Effector memory CD8-positive, alpha-beta T cell (primary cell): ENCODE results near the gene DDX4.
"Not testable (repeated sequence)": the region's sequence is repeated elsewhere in the genome, so short reads cannot be mapped to it uniquely, and the experiment has no call there.

Source experiments
- ATAC-seq: fragments of 150-1000 bp; cut with Tn5 transposase; replicated peaks from 2 replicates; pipeline ENCODE4 v1.10.0; 2021; ENCODE audit warnings: mild to moderate bottlenecking, moderate library complexity
- DNase-seq, 3 experiments: peaks; one replicate each; pipeline ENCODE4 v3.0.0; 2021
- H3K27ac Mint-ChIP-seq, 2 donors: one replicate each; pipeline ENCODE4 v1.8.0; 2022; ENCODE audit warnings: mild to moderate bottlenecking in 2 of 2, mixed read lengths in 2 of 2, moderate library complexity in 2 of 2
- H3K27me3 Mint-ChIP-seq, 2 donors: one replicate each; pipeline ENCODE4 v1.8.0; 2022; ENCODE audit warnings: mixed read lengths in 2 of 2
- H3K36me3 Mint-ChIP-seq: one replicate; pipeline ENCODE4 v1.8.0; 2022; ENCODE audit warnings: mild to moderate bottlenecking, moderate library complexity, mixed read lengths; ENCODE audit not compliant: insufficient read depth
- H3K4me1 Mint-ChIP-seq, 2 donors: one replicate each; pipeline ENCODE4 v1.8.0; 2022; ENCODE audit warnings: low read depth in 2 of 2, mixed read lengths in 2 of 2
- H3K4me3 Mint-ChIP-seq, 2 donors: one replicate each; pipeline ENCODE4 v1.8.0; 2022; ENCODE audit warnings: mild to moderate bottlenecking in 2 of 2, mixed read lengths in 2 of 2, moderate library complexity in 2 of 2
- H3K9me3 Mint-ChIP-seq, 2 donors: one replicate each; pipeline ENCODE4 v1.8.0; 2022; ENCODE audit warnings: mixed read lengths in 2 of 2
- total RNA-seq, 9 experiments: gene quantifications; one replicate each; lab custom pipeline; 2026; lab: John Stamatoyannopoulos, UW

The DDX4 gene
- total RNA-seq: 0 to 0.40 (median 0.06) reads per million in 9 experiments

DNA sequence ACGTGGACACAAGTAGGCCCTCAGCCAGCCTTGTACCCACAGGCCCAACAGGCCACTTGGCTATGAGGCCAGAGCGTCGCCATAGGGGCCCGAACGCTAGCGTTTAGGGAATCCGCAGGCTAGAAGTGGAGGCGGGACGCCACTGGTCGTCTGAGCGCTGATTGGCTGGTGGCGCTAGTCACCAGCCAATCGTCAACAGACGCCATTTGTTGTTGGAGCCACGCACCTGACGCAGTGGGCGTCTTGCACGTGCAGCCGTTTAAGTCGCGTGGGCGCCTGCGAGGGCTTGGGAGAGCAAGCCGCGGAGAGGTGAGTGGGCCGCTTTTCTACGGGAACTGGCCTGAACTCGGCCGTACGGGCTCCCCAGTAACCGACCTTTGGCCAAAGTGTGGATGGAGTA is at the start of gene DDX4:
Gene DDX4, plus strand, starts transcription at position 269 of the 400 bp plus-strand sequence. CDS start 903 bp downstream, outside the sequence.
- Mint-ChIP-seq H3K9me3 (no peaks in the 10 kb centered on the region), H3K27me3 (peaks cover 0 to 11% of the 10 kb centered on the region in 2 donors), H3K4me1 (no peaks in the 10 kb centered on the region), H3K4me3 (no peak within 1 kb of the TSS), H3K36me3 (no peaks in the 10 kb centered on the region), H3K27ac (no peak within 1 kb of the TSS)
- no peak for DNase-seq
- no peak for ATAC-seq

- no peak for DNase-seq
- peaks cover 3% of the 10 kb centered on the region for H3K36me3 Mint-ChIP-seq
- H3K9me3 Mint-ChIP-seq: no peaks in the 10 kb centered on the region
- H3K27me3 Mint-ChIP-seq: no peaks in the 10 kb centered on the region
- peak overlapping the region in 1 of 2 donors; percentile 68 for H3K27ac Mint-ChIP-seq
- peak; percentile 44 for ATAC-seq
- no peak overlapping the region for H3K4me3 Mint-ChIP-seq
- H3K4me1 Mint-ChIP-seq: no peaks in the 10 kb centered on the region
Measured at GRCh38 chr5:55691265-55692105, 46.4 kb upstream of the DDX4 start.

DNA sequence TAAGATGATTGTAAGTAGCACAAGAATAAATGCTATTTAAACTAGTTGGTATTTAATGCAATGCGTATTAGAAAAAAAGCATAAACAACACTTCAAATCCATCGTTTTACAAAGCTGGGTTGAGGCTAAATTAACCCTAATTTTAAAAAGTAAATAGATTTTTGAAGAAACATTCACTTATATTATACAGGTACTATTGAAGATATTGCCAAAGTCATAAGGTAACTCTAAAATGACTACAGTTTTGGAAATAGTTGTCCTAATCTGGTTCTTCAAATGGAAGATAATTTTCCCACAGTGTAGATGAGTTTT is 45.8 kb upstream of the DDX4 start:
- H3K4me3 Mint-ChIP-seq: no peak overlapping the region
- H3K4me1 Mint-ChIP-seq: no peaks in the 10 kb centered on the region
- no peaks in the 10 kb centered on the region for H3K9me3 Mint-ChIP-seq
- H3K27me3 Mint-ChIP-seq: no peaks in the 10 kb centered on the region
- DNase-seq: no peak
- ATAC-seq: no peak
- H3K27ac Mint-ChIP-seq: no peak overlapping the region
- H3K36me3 Mint-ChIP-seq: peaks cover 5% of the 10 kb centered on the region

DNA sequence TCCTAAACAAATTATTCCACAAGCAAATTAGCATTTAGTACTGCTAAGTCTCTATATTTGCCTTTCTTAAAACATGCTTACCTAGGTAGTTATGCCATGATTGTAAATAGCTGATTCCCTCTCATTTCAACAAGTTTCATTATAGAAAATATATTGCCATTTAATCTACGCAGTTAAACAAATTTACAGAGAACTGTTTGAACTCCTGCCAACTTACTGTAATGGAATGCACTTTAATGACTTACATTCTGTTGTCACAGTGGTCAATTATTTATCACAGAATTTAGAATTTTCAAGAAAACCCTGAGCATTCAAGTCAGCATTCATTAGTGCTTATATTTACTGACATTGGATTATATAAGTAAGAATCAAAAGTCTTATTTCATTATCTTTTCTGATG is 45.4 kb upstream of the DDX4 start:
- Mint-ChIP-seq H3K4me3 (no peak overlapping the region), H3K36me3 (peaks cover 9% of the 10 kb centered on the region), H3K9me3 (no peaks in the 10 kb centered on the region), H3K4me1 (no peaks in the 10 kb centered on the region), H3K27ac (no peak overlapping the region), H3K27me3 (no peaks in the 10 kb centered on the region)
- ATAC-seq (no peak), DNase-seq (no peak)

DNA sequence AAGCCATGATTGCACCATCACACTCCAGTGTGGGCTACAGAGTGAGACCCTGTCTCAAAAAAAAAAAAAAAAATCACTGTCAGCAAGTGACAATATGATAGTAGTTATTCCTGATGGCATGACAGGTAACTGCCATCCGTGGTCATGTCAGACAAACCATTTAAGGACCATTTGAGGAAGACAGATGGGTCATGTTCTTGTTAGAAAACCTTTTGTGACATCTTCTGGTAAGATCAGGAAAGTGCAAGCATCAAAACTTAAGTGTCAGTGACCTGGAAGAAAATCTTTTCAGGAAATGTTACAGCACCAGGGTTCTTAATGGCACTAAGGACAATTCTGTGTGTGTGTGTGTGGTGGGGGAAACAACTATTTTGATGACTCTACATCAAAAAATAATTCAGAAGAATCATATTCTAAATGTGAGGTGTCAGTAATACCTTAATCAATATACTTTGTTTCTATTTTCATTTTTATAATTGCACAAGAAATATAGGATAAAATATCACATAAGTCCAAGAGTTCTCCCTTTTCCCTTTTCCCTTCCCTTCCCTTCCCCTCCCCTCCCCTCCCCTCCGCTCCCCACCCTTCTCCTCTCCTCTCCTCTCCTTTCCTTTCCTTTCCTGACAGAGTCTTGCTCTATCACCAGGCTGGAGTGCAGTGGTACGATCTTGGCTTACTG is 43.6 kb upstream of the DDX4 start:
- Mint-ChIP-seq H3K27me3 (no peaks in the 10 kb centered on the region), H3K27ac (peak overlapping the region in 1 of 2 donors; percentile 72), H3K9me3 (no peaks in the 10 kb centered on the region), H3K4me3 (no peak overlapping the region), H3K4me1 (no peaks in the 10 kb centered on the region), H3K36me3 (peaks cover 11% of the 10 kb centered on the region)
- ATAC-seq (no peak), DNase-seq (no peak)

DNA sequence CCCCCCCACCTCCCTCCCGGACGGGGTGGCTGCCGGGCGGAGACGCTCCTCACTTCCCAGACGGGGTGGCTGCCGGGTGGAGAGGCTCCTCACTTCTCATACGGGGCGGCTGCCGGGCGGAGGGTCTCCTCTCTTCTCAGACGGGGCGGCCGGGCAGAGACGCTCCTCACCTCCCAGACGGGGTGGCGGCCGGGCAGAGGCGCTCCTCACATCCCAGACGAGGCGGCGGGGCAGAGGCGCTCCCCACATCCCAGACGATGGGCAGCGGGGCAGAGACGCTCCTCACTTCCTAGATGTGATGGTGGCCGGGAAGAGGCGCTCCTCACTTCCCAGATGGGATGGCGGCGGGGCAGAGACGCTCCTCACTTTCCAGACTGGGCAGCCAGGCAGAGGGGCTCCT is 41.2 kb upstream of the DDX4 start:
- not testable (repeated sequence) for H3K9me3 Mint-ChIP-seq, H3K4me3 Mint-ChIP-seq, ATAC-seq, DNase-seq, H3K27ac Mint-ChIP-seq, H3K27me3 Mint-ChIP-seq, H3K4me1 Mint-ChIP-seq
- H3K36me3 Mint-ChIP-seq: peaks cover 16% of the 10 kb centered on the region

GRCh38 chr5:55699041-55699688 is 38.7 kb upstream of the DDX4 start:
- H3K4me3 Mint-ChIP-seq: no peak overlapping the region
- peaks cover 4 to 5% of the 10 kb centered on the region in 2 donors for H3K4me1 Mint-ChIP-seq
- H3K27me3 Mint-ChIP-seq: no peaks in the 10 kb centered on the region
- DNase-seq (no peak), ATAC-seq (no peak)
- H3K36me3 Mint-ChIP-seq: peaks cover 16% of the 10 kb centered on the region
- H3K27ac Mint-ChIP-seq: no peak overlapping the region
- no peaks in the 10 kb centered on the region for H3K9me3 Mint-ChIP-seq

GRCh38 chr5:55700745-55701144 is 37.1 kb upstream of the DDX4 start:
- DNase-seq (no peak), ATAC-seq (no peak)
- Mint-ChIP-seq H3K4me1 (peaks cover 4 to 5% of the 10 kb centered on the region in 2 donors), H3K27me3 (no peaks in the 10 kb centered on the region), H3K9me3 (no peaks in the 10 kb centered on the region), H3K27ac (no peak overlapping the region), H3K36me3 (peaks cover 16% of the 10 kb centered on the region), H3K4me3 (no peak overlapping the region)

DNA sequence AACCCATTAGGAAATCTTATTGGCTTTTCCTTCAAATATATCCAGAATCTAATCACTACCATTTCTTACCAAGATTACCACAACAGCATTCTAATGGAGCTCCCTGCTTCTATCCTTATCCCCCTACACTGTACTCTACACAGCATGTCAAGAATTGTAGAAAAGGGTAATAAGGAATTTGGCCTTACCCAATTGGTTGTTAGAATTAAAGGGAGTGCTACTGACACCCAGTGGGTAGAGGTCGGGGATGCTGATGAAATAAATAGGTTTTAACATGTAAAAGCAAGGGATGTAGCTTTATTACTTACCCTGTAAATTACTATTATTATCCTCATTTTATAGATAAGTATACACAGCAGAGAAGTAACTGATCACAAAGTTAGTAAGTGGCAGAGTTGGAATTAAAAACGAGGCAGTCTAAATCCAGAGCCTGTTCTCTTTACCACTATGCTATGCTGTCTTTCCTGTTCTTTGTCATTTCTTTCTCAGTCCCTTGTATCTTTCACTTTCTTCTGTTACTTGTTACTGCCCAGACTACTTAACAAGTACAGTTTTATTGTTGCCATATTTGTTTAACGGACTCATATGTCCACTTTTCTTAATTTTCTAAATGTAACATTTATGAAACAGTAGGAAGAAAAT is 36.3 kb upstream of the DDX4 start:
- Mint-ChIP-seq H3K27me3 (no peaks in the 10 kb centered on the region), H3K36me3 (peaks cover 16% of the 10 kb centered on the region), H3K4me1 (peaks cover 4 to 9% of the 10 kb centered on the region in 2 donors), H3K9me3 (no peaks in the 10 kb centered on the region), H3K27ac (no peak overlapping the region), H3K4me3 (no peak overlapping the region)
- ATAC-seq (no peak), DNase-seq (no peak)

GRCh38 chr5:55702598-55703345 is 35.1 kb upstream of the DDX4 start:
- no peak for DNase-seq
- peaks cover 9% of the 10 kb centered on the region in 2 donors for H3K4me1 Mint-ChIP-seq
- no peak overlapping the region for H3K4me3 Mint-ChIP-seq
- ATAC-seq: no peak
- H3K9me3 Mint-ChIP-seq: no peaks in the 10 kb centered on the region
- peaks cover 7% of the 10 kb centered on the region for H3K36me3 Mint-ChIP-seq
- no peaks in the 10 kb centered on the region for H3K27me3 Mint-ChIP-seq
- H3K27ac Mint-ChIP-seq: no peak overlapping the region

DNA sequence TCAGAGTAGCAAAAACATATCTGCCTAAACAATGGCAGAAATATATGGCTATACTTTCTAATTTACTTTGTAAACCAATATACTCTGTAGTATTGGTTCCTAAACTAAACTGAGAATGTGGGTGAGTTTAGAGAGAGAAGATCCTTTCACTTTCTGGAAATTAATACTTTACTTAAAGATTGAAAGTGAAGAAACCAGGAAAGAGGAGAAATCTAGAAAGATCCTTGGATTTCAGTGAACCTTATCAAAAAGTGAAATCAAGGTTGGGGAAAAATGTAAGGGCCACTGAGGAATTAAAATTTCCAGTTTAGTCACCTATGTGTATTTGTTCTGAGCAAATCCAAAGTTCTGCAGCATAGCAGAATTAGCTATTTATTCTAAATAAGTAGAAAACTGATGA is 31.6 kb upstream of the DDX4 start:
- Mint-ChIP-seq H3K27me3 (no peaks in the 10 kb centered on the region), H3K9me3 (no peaks in the 10 kb centered on the region), H3K4me1 (peaks cover 10 to 13% of the 10 kb centered on the region in 2 donors), H3K27ac (no peak overlapping the region), H3K4me3 (no peak overlapping the region), H3K36me3 (no peaks in the 10 kb centered on the region)
- DNase-seq (no peak), ATAC-seq (no peak)

DNA sequence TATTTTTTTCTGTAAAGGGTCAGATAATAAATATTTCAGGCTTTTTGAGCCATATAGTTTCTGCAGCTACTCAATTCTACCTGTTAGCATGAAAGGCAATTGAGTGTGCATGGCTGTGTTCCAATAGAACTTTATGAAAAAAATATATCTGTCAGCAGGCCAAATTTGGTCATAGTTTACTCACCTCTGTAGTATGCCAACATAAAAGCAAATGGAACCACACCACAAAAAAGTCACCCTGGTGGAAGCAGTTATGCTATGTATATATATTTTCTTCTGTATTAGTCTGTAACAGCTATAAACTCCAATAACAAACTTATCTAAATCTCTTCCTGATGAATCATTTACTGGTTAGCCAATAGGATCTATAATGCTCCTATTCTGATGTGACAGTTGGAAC is 29.1 kb upstream of the DDX4 start:
- DNase-seq: no peak
- Mint-ChIP-seq H3K9me3 (no peaks in the 10 kb centered on the region), H3K27ac (no peak overlapping the region)

More for the DNA sequence above, 29.1 kb upstream of the DDX4 start:
- no peak overlapping the region for H3K4me3 Mint-ChIP-seq
- no peak for ATAC-seq
- peaks cover 19 to 20% of the 10 kb centered on the region in 2 donors for H3K4me1 Mint-ChIP-seq
- peaks cover 4% of the 10 kb centered on the region for H3K36me3 Mint-ChIP-seq
- H3K27me3 Mint-ChIP-seq: no peaks in the 10 kb centered on the region
